Activated CD4-positive, alpha-beta T cell treated with anti-CD3 and anti-CD28 coated beads, Interleukin-10, Interleukin-2, amounts not matched to agents 100 ng/mL and 50 ng/mL, durations not matched to agents 16 hours and 8 hours (primary cell): ENCODE measurements around the gene LSG1.
"Not testable (repeated sequence)": the region's sequence is repeated elsewhere in the genome, so short reads cannot be mapped to it uniquely, and the experiment has no call there.

Source experiments
- DNase-seq: peaks from one replicate; pipeline ENCODE4 v3.0.0-alpha.2; 2020

The LSG1 gene

DNA sequence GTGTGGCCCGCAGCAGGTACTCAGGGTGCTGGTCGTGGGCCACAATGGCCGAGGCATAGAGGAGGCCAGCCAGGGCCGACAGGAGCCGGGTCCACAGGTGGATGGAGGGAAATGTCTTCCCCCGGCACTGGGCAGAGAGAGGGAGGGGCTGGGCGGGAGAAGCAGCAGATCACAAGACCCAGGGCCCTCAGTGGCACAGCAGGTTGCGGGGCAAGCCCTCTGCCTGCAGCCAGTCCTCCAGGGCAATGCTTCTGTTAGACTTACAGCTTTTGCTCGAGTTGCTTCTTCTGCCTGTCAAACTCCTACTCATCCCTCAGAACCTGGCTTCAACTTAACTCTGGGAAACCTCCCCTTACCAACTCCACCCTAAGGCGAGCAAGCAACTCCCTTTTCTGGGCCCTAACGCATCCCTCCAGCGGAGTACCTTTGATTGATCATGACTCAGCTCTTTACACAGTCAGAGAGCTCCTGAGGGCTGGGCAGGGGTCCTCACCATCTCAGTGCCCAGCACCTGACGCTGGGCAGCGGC lies 54.8 kb downstream of the LSG1 start:
- DNase-seq: no peak

DNA sequence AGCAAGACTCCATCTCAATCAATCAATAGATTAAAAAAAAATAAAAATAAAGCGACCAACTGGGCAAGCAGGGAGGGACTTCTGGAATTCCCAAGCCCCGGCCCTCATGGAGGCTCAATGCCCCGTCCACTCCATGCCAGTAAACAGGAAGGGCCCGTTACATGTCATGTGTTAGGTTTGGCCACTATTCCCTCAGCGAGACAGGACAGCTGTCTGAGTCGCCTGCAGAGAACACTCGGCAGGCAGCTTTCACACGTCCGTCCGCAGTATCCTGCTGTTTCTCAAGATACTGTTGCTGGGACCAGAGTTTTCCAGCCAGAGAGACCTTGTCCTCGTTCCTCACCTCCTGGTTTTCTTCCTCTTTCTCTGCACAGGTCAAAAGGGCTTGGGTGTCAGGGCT lies 56.8 kb downstream of the LSG1 start:
- DNase-seq: no peak

DNA sequence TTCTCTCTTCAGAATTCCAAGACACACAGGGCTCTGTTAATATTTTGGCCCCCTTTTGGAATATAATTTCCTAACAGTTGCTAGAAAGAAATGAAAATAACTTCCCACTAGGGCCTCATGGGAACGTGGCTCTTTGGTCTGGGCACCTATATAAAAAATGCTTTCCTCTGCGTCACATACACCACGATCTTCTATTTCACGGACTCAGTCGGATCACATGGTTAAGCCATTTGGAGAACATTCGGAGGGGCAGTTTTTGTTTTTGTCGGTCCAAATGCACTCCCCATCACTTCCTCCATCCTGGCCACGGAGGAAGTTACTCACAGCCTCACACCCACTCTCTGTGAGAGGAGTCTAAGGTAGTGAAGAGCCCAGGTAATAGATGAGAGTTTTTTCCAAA lies 59.8 kb downstream of the LSG1 start:
- DNase-seq: no peak

DNA sequence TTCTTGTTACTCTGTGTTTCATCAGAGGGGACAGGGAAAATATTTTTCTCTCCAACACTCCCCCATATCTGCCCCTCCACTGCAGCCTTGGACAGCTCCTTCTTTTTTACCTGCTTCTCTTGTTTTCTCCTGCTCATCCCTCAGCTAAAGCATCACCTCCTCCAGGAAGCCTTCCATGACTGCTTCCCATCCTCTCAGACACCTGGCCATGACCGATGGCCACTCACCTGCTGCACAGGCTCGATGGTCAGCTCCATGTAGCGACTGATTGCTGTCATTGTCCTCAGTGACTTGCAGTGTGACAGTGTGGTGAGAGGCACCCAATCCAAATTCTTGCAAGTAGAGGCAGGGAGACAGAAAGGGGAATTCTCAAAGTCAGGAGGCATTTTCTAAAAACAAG lies 61.3 kb downstream of the LSG1 start:
- no peak for DNase-seq

DNA sequence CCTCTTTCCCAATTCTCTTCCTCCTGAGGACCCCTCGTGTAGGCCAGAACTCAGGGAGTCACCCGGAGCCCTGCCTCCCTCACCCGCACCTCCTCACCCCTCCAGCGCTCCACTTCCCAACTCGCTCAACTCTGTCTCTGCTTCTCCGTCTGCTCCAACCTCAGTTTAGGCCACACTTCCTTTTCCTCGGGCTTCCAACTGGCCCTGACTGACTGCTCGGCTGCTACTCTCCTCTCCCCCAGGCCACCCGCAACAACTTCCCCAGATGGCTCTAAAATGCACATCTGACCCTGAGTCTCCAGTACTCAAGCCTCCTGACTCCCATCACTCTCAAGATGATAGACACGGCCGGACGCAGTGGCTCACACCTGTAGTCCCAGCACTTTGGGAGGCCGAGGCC lies 62.4 kb downstream of the LSG1 start:
- DNase-seq: no peak

DNA sequence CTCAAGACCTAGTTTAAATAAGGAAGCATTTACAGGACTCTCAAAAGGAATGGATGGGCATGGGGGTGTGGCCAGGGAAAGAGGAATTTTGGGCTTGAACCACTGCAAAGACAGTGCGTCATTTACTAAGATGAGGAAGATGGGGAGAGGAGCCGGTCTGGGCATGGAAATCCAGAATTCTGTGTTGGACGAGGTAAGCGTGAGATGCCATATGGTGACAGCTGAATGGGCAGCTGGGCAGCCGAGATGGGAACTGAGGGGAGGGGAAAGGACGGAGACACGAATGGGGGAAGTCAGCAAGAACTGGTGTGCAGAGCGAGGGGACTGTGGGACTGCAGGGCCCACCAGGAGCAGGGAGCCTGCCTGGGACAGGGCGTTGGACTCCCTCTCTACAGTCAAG lies 63.0 kb downstream of the LSG1 start:
- DNase-seq: no peak

DNA sequence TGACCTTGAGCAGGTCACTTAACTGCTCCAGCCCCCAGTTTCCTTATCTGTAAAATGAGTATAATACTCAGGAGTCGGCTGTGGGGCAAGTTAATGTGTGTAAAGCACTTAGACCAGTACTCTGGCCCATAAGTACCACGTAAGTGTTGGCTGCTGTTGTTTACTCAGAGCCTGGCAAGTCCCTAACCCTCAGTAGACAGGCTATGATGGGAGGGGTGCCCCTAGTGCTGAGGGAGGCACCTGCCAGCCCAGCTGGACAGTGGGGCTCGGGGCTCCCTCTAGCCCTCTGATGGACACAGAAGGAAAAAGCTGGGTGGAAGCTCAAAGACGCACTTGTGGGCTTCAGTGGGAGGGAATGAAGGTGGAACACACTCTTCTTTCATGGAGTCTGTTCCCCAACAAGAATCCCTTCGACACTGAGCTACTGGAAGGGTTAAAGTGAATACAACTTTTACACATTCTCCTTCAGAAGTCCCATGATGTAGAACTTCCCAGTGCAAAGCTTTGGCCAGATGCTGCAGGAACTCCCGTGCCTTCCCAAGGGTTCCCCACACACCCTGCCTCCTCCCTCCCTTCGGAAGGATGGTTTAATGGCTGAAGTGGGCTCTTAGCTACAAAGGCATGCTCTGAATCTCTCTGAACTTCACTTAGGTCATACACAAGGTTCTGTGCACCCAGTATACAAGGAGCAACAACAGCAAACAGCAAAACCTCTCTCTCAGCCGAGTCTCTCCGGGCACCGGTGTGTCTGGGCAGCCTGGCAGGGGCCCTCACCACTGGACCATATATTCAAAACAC lies 64.2 kb downstream of the LSG1 start:
- DNase-seq: no peak

DNA sequence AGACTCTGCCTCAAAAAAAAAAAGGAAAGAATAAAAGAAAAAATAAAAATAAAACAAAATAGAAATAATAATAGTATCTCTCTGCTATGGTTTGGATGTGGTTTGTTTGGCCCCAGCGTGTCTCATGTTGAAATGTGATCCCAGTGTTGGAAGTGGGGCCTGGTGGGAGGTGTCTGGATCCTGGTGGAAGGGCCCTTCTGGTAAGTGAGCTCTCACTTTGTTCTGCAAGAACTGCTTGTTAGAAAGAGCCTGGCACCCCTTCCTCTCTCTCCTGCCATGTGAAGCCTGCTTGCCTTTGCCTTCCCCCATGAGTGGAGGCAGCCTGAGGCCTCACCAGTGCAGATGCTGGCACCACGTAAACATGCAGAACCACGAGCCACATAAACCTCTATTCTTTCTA lies 65.0 kb downstream of the LSG1 start:
- DNase-seq: no peak

DNA sequence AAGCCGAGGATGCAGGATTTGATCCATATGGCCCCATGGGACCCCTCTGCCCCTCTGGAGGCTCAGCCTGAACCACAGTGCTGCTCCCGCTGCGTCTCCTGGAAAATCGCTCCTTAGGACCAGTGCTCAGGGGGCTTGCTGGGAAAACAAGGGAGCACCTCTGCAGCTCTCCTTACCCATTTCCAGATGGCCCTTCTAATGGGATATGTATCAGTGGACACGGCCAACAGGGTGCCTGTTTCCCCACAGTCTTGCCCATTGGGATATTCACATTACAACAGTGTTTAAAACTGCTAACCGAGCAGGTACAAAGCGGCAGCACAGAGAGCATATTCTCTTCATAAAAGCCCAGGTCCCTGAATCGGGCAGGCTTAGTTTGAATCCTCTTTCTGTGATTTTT lies 65.8 kb downstream of the LSG1 start:
- DNase-seq: no peak

DNA sequence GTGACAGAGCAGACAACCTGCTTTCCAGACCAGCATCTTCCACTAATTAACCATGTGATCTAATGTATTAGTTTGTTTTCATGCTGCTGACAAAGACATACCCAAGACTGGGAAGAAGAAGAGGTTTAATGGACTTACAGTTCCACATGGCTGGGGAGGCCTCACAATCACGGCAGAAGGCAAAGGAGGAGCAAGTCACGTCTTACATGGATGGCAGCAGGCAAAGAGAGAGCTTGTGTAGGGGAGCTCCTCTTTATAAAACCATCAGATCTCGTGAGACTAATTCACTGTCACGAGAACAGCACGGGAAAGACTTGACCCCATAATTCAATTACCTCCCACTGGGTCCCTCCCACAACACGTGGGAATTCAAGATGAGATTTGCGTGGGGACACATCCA lies 66.7 kb downstream of the LSG1 start:
- DNase-seq: not testable (repeated sequence)

DNA sequence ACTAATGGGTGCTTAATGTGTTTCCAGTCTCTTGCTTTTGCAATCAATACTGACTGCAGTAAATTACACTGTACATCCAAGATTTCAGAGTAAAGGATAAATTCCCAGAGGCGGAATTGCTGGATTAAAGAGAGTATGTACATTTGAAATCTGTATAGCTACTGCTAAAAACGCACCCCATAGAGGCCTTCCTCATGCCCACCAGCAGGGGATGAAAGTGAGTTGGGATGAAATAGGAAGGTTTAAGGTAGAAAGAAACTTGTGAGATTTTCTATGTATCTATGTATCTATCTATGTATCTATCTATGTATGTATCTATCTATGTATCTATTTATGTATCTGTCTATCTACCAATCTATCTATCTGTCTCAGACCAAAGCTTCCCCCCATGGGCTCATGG lies 67.2 kb downstream of the LSG1 start:
- DNase-seq: no peak

DNA sequence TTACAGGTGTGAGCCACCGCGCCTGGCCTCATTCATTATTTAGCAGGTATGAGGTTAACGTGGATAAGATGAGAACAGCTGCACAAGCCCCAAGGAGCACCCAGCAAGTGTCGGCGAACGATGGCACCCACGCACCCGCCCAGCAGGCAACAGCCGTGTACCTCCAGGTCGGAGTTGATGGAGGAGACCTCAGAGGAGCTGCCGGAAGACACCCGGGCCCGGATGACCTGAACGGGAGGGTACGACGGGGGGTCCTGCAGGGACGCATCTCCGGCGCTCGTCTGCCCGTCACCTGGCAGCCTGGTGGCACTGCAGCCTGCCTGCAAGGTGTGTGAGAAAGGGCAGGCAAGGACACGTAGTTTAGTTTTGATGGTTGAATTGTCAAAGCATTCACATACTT lies 67.9 kb downstream of the LSG1 start:
- no peak for DNase-seq

DNA sequence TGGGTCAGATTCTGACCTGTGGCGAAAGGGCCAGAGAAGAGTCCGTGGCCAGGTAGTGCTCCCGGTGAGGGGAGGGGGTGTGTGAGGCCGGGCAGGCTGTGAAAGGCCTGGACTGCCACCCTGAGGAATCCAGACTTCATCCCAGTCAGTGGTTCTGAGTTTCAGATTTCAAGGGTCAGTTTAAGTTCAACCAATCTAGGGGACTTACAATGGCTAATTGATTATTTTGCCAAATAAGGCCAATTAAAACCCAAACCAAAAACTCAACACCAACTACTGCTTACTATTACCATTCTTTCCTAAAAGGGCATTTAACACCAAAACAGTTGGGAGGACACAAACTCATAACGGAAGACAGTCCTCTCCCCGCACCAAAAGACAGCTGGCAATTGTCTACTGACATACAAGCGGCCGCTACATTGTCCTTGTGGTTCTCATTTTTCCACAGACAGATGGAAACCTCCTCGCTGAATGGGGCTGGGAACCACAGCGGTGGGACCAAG lies 69.3 kb downstream of the LSG1 start:
- DNase-seq: no peak

DNA sequence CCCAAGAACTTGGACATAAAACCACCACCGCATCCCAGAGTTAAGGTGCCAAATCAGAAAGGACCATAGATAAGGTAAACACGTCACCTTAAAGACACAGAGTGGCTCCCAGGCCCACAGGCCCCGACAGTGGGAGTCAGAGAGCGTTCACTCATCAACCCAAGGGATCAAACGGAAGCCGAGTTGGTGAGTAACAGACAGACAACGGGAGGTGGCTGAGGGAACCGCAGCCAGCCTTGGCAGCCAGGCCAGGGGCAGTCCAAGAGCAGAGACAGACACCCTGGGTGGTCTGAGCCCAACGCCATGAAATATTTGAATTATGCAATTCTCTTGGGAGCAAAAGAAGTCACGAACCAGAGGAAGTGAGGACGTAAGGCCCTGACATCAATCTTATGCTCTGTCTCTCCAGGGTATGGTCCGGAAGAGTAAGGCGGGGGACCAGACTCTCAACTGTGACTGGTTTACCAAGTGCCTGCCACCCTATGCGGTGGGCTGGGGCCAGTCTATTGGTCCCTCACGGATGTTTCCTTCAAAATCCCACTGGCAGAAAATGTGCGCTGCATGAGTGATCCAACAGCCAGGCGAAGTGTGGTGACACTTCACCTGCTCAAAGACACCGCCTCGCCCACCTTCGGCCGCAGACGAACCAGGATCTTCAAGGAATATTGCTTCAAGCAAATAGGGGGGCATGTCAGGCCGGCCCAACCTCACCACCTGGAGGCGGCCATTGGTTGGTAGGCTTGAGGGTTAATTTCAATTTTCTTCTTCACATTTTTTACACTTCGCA lies 73.0 kb downstream of the LSG1 start:
- DNase-seq: no peak

DNA sequence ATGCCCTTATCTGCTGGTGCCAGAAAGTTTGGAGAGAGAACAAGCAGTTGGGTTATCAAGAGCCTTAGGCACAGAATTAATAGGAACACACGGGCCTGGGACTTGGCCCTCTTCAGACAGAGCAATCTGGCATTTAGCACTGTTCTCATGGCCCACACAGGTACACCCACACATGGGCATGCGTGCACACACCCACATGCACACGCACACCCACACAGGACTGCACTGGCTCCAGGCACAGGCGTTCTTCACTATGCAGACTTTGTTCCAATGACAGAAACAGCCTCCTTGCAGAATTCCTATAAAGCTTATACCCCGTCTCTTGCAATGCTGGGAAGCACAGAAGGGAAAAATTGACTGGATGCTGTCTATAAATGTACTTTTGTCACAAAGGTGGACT lies 75.1 kb downstream of the LSG1 start:
- DNase-seq: no peak

DNA sequence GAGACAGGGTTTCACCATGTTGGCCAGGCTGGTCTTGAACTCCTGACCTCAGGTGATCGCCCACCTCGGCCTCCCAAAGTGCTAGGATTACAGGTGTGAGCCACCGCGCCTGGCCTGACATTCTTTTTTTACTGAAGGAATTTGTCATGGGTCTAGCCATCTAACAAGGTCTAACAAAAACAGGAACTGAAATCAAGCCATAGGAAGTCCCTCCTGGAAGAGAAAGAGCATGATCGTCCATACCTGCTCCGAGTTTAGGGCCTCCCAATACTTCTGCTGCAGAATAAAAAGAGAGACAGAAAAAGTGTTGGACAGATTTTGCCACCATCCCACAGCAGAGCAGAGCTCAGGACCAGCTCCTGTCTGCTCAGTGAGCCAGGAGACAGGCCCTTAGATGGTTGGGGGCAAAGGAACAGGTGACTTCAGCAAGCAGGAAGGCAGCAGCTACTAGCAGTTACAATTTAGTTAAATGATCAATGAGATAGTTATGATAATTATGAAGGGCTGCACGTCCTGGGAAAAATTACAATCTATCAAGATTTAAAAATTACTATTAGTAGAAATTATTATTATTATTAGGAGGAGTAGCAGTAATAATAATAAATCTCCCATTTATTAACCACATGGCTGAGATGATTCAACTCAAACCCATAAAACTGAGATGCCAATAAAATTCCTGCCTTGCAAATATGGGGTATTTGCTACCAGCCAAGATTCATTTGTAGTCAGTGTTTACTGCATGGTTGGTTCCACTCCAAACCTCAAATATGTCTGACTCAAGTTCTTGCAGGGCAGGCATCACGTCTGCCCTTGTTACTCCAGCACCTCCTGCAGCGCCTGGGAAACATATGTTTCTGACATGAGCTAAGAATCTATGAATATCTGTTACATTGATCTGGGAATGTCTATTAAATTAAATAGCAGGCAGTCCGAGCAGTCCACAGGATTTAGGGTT lies 78.9 kb downstream of the LSG1 start:
- no peak for DNase-seq
